Measurements from ENCODE around the gene CARD9. TPM values are rescaled to one million over a fixed set of nuclear protein-coding genes. Genes with fewer than 3 reads are reported as not detected.
A peak's percentile ranks its signal among the peaks of the same experiment; 100 is the strongest.
"Not testable (repeated sequence)": the region's sequence is repeated elsewhere in the genome, so short reads cannot be mapped to it uniquely, and the experiment has no call there.

Gene CARD9
- total and polyA plus RNA-seq, 8 donors: 0.92 to 8.2 (median 1.3) TPM; not detected in 1

GRCh38 chr9:136354592-136355085, 18.8 kb downstream of the CARD9 start:
- Histone ChIP-seq H3K9me3 (no peaks in the 10 kb centered on the region), H3K4me1 (peaks cover 5 to 36% (median 15%) of the 10 kb centered on the region in 4 donors), H3K27ac (peak overlapping the region in 2 of 5 donors; percentile 41 to 53), H3K27me3 (no peaks in the 10 kb centered on the region), H3K36me3 (peaks cover 2 to 45% (median 32%) of the 10 kb centered on the region in 4 donors), H3K4me3 (no peak overlapping the region)
- intact Hi-C loops (cut with DNase I; ENCODE audit: low total_unique reads): no loop called here
- no peak for TF ChIP-seq EP300 (IDR thresholded peaks at IDR 0.05)
- TF ChIP-seq CTCF (IDR thresholded peaks at IDR 0.05): no peak
- no peak for TF ChIP-seq POLR2AphosphoS5 (IDR thresholded peaks at IDR 0.05)
- 26 to 49% (median 40%) methylated on average over 15 to 17 of the region's 17 CpGs for WGBS, 5 donors
- peak in 1 of 2 donors; percentile 85 for DNase-seq

- Histone ChIP-seq H3K36me3 (peaks cover under 1 to 45% (median 34%) of the 10 kb centered on the region in 4 donors), H3K27me3 (no peaks in the 10 kb centered on the region), H3K27ac (peak overlapping the region in 2 of 5 donors; percentile 41 to 53), H3K9me3 (no peaks in the 10 kb centered on the region), H3K4me1 (peaks cover 5 to 36% (median 15%) of the 10 kb centered on the region in 4 donors), H3K4me3 (no peak overlapping the region)
- no peak for DNase-seq
- no peak for TF ChIP-seq CTCF (IDR thresholded peaks at IDR 0.05)
- no peak for TF ChIP-seq EP300 (IDR thresholded peaks at IDR 0.05)
- TF ChIP-seq POLR2AphosphoS5 (IDR thresholded peaks at IDR 0.05): no peak
- TF ChIP-seq POLR2A (IDR thresholded peaks at IDR 0.05): no peak
- WGBS, 5 donors: 48 to 72% (median 67%) methylated on average over 5 to 13 of the region's 13 CpGs
- intact Hi-C loops (cut with DNase I; ENCODE audit: low total_unique reads): no loop called here
These were observed 19.5 kb downstream of the CARD9 start for GRCh38 chr9:136353757-136354488.

- TF ChIP-seq POLR2AphosphoS5 (IDR thresholded peaks at IDR 0.05): no peak
- intact Hi-C loops (cut with DNase I; ENCODE audit: low total_unique reads): no loop called here
- no peaks in the 10 kb centered on the region for H3K27me3 ChIP-seq
- no peaks in the 10 kb centered on the region for H3K9me3 ChIP-seq
- H3K4me1 ChIP-seq: peaks cover 5 to 36% (median 15%) of the 10 kb centered on the region in 4 donors
- peak overlapping the region in 1 of 5 donors; percentile 53 for H3K27ac ChIP-seq
- H3K36me3 ChIP-seq: peaks cover 0 to 44% (median 25%) of the 10 kb centered on the region in 4 donors
- WGBS, 5 donors: 70 to 85% (median 79%) methylated on average over 8 to 11 of the region's 11 CpGs
- no peak overlapping the region for H3K4me3 ChIP-seq
- DNase-seq: no peak
These were observed 20.4 kb downstream of the CARD9 start for GRCh38 chr9:136353088-136353487.

- WGBS, 5 donors: 45 to 63% (median 55%) methylated on average over 12 to 16 of the region's 16 CpGs
- no peaks in the 10 kb centered on the region for H3K27me3 ChIP-seq
- peaks cover 5 to 36% (median 15%) of the 10 kb centered on the region in 4 donors for H3K4me1 ChIP-seq
- peak in 1 of 2 donors; percentile 84 for DNase-seq
- H3K9me3 ChIP-seq: no peaks in the 10 kb centered on the region
- peak overlapping the region in 1 of 5 donors; percentile 44 for H3K27ac ChIP-seq
- peak overlapping the region in 2 of 4 donors; percentile 15 to 39 for H3K4me3 ChIP-seq
- intact Hi-C loops (cut with DNase I; ENCODE audit: low total_unique reads): no loop called here
- TF ChIP-seq CTCF (IDR thresholded peaks at IDR 0.05): no peak
- TF ChIP-seq POLR2A (IDR thresholded peaks at IDR 0.05): no peak
- no peak for TF ChIP-seq EP300 (IDR thresholded peaks at IDR 0.05)
- no peak for TF ChIP-seq POLR2AphosphoS5 (IDR thresholded peaks at IDR 0.05)
- peaks cover 0 to 40% (median 23%) of the 10 kb centered on the region in 4 donors for H3K36me3 ChIP-seq
These were observed 20.8 kb downstream of the CARD9 start for GRCh38 chr9:136352682-136353081.

GRCh38 chr9:136351868-136352267, 21.6 kb downstream of the CARD9 start:
- intact Hi-C loops (cut with DNase I; ENCODE audit: low total_unique reads); DNase-seq; H3K27ac ChIP-seq; H3K27me3 ChIP-seq; H3K9me3 ChIP-seq: not testable (repeated sequence)
- Histone ChIP-seq H3K4me1 (peaks cover 5 to 36% (median 15%) of the 10 kb centered on the region in 4 donors), H3K36me3 (peaks cover 0 to 32% (median 16%) of the 10 kb centered on the region in 4 donors), H3K4me3 (peak overlapping the region in 2 of 4 donors; percentile 12 to 31)
- 55 to 96% (median 93%) methylated on average over 5 to 24 of the region's 24 CpGs for WGBS, 5 donors

All from stomach (tissue), 9 donors.